GM18861 (cell line): Measurements from ENCODE around the gene LYPD6B.

Experiments used
- ATAC-seq: cut with Tn5 transposase; IDR thresholded peaks from one replicate; pipeline ENCODE4 v1.9.1; 2021; ENCODE audit not compliant: unreplicated experiment

Gene LYPD6B

GRCh38 chr2:149259136-149259535, 220.6 kb downstream of the LYPD6B start:
- no peak for ATAC-seq

DNA sequence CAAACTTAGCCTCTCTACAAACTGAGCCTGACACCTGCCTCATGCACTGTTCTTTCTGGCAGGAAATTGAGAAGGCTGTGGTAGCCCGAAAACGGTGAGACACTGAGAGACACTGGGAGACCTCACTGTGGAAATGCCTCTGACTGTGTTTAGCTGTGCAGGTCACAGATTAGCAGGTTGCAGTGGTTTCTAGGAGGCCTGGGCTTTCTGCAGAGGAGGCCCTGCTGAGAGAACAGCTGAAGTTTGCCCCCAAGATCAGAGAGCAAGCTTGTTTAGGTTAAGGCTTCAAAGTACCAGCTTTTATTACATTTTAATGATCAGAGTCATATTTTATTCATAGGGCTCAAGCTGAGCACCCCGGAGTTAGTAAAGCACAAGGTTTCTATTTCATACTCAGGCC, 223.2 kb downstream of the LYPD6B start:
- no peak for ATAC-seq
